Epithelial cell of proximal tubule (primary cell): ENCODE results near the gene CPT1A. TPM values are rescaled to one million over a fixed set of nuclear protein-coding genes. Genes with fewer than 3 reads are reported as not detected.

ENCODE experiments used
- DNase-seq: peaks from one replicate; pipeline ENCODE4 v3.0.0-alpha.2; 2011; ENCODE audit warnings: low read depth
- H3K4me3 ChIP-seq: 2 replicates; pipeline ENCODE4 v1.5.1; 2011; ENCODE audit warnings: low read depth, mild to moderate bottlenecking, low read length
- CTCF ChIP-seq: conservative IDR thresholded peaks from 2 replicates; pipeline ENCODE4 v1.5.1; 2012; ENCODE audit warnings: low read depth, mild to moderate bottlenecking, low read length
- total RNA-seq: library from RNA; depleted of rRNA; stranded (reverse); fragments of >200 nt; gene quantifications from 2 replicates; pipeline ENCODE4 v1.2.3, GENCODE V29; 2015

Gene CPT1A
- total RNA-seq, 1 donor from 2014 or later = 6.7 TPM

- no peak overlapping the region for H3K4me3 ChIP-seq
- no peak for TF ChIP-seq CTCF
- no peak for DNase-seq
These were observed 127.5 kb downstream of the CPT1A start for GRCh38 chr11:68714060-68714856.

- H3K4me3 ChIP-seq = no peak overlapping the region
- DNase-seq = no peak
- TF ChIP-seq CTCF = no peak
These were observed 130.6 kb downstream of the CPT1A start for GRCh38 chr11:68711114-68711513.

GRCh38 chr11:68710409-68710808 lies 131.3 kb downstream of the CPT1A start:
- TF ChIP-seq CTCF = no peak
- no peak overlapping the region for H3K4me3 ChIP-seq
- DNase-seq = no peak

- DNase-seq = no peak
- TF ChIP-seq CTCF = no peak
- H3K4me3 ChIP-seq = no peak overlapping the region
These were observed 132.7 kb downstream of the CPT1A start for GRCh38 chr11:68709062-68709461.

- H3K4me3 ChIP-seq = no peak overlapping the region
- TF ChIP-seq CTCF = no peak
- DNase-seq = no peak
These were observed 134.2 kb downstream of the CPT1A start for GRCh38 chr11:68707527-68707926.

GRCh38 chr11:68704887-68705286 lies 136.8 kb downstream of the CPT1A start:
- no peak for DNase-seq
- TF ChIP-seq CTCF = no peak
- H3K4me3 ChIP-seq = no peak overlapping the region

Other genes starting within 250 kb of the CPT1A start
- gene GAL, start 157.4 kb downstream of the CPT1A start, total RNA-seq = 22.5 and 70.8 TPM in 2 replicates
- gene TESMIN, start 90.4 kb downstream of the CPT1A start, total RNA-seq = 7.5 and 8.2 TPM in 2 replicates
- 80.1 and 107 TPM in 2 replicates for gene MRPL21, start 61.9 kb upstream of the CPT1A start, total RNA-seq
- gene IGHMBP2, start 62.0 kb upstream of the CPT1A start, total RNA-seq = 10.3 and 12.1 TPM in 2 replicates
- not detected in 2 replicates for gene MRGPRD, start 139.1 kb upstream of the CPT1A start, total RNA-seq
- gene MRGPRF, start 171.3 kb upstream of the CPT1A start, total RNA-seq = 2.5 and 2.9 TPM in 2 replicates
- 6.3 and 8.4 TPM in 2 replicates for gene TPCN2, start 207.0 kb upstream of the CPT1A start, total RNA-seq